ENCODE measurements around the gene QPRT. TPM values are rescaled to one million over a fixed set of nuclear protein-coding genes. Genes with fewer than 3 reads are reported as not detected.

QPRT gene
- total and polyA plus RNA-seq, 2 donors (not counting 3 experiments of a cell fraction or from before 2014, with no cell fraction given), result 0.40 to 0.44 TPM

DNA sequence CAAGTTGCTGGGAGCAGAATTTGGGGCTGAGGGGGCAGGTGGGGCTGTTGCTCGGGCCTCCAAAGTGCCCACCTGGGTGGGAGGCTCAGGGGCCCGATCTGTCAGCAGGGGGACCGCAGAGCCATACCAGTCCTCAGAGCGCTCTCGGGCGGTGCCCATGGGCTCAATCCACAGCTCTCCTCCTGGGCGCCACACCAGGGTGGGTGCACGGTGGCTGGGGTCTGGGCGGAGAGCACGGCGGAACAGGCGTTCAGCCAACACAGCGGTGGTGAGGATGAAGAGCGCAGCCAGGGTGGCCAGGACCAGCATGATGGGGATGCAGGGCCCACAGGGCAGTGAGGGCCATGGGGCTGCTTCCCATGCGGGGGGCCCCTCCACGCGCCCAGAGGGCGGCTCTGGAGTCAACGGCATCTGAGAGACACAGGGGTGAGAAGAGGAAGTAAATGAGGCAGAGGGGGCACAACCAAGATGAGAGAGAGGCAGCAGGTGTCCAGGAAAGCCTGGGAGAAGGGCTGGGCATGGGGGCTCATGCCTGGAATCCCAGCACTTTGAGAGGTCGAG lies 65.6 kb downstream of the QPRT start:
- no peak overlapping the region for H2AFZ ChIP-seq (ENCODE audit: low read depth, low read length)
- no peak for FAIRE-seq
- BruUV-seq (replicated peaks), result no TSS peak
- H3K9me3 ChIP-seq (replicated peaks; ENCODE audit: control insufficient read depth, insufficient read depth, low read length), result no peaks in the 10 kb centered on the region
- no peak overlapping the region for H3K27ac ChIP-seq (ENCODE audit: insufficient read depth, low read depth, low read length)
- H3K27me3 ChIP-seq (ENCODE audit: control insufficient read depth in 2 of 2, insufficient read depth in 2 of 2, low read length in 2 of 2), result peaks cover 0 to 3% of the 10 kb centered on the region in 2 experiments
- H3K4me2 ChIP-seq (ENCODE audit: insufficient read depth, low read length), result no peak overlapping the region
- H3K9ac ChIP-seq (replicated peaks; ENCODE audit: extremely low read depth, insufficient read depth, low read length), result no peak overlapping the region
- no peaks in the 10 kb centered on the region for H3K79me2 ChIP-seq (ENCODE audit: control insufficient read depth, insufficient read depth, low read length)
- H3K4me3 ChIP-seq (replicated peaks in 1 of 3; ENCODE audit: insufficient read depth in 1 of 3, low read depth in 1 of 3, low read length in 3 of 3), result no peak overlapping the region
- H3K36me3 ChIP-seq (ENCODE audit: control insufficient read depth in 2 of 2, extremely low read depth in 1 of 2, insufficient read depth in 2 of 2, low read length in 2 of 2), result no peaks in the 10 kb centered on the region
- CTCF ChIA-PET, result no interaction called here
- no peaks in the 10 kb centered on the region for H4K20me1 ChIP-seq (replicated peaks; ENCODE audit: control insufficient read depth, extremely low read depth, insufficient read depth, low read length)
- no peaks in the 10 kb centered on the region for H3K4me1 ChIP-seq (ENCODE audit: control insufficient read depth, extremely low read depth, insufficient read depth, low read length)
- dilution Hi-C loops (cut with MboI; ENCODE audit: extremely low pct_ligation_motif_present, low sequenced_read_pairs), result no loop called here
- POLR2A ChIA-PET, result no interaction called here
- no peak for DNase-seq (ENCODE audit: low read depth, low spot score)
- TF ChIP-seq, protein P1, sequence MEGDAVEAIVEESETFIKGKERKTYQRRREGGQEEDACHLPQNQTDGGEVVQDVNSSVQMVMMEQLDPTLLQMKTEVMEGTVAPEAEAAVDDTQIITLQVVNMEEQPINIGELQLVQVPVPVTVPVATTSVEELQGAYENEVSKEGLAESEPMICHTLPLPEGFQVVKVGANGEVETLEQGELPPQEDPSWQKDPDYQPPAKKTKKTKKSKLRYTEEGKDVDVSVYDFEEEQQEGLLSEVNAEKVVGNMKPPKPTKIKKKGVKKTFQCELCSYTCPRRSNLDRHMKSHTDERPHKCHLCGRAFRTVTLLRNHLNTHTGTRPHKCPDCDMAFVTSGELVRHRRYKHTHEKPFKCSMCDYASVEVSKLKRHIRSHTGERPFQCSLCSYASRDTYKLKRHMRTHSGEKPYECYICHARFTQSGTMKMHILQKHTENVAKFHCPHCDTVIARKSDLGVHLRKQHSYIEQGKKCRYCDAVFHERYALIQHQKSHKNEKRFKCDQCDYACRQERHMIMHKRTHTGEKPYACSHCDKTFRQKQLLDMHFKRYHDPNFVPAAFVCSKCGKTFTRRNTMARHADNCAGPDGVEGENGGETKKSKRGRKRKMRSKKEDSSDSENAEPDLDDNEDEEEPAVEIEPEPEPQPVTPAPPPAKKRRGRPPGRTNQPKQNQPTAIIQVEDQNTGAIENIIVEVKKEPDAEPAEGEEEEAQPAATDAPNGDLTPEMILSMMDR (IDR thresholded peaks at IDR 0.05; ENCODE audit: extremely low read depth in 1 of 2, insufficient read depth in 1 of 2, low read depth in 1 of 2, low read length in 2 of 2), result no peak
- TF ChIP-seq MYC (IDR thresholded peaks at IDR 0.05; ENCODE audit: low read depth, low read length) (no peak), POLR2A (IDR thresholded peaks at IDR 0.05; ENCODE audit: low read depth, low read length) (no peak), EZH2 (IDR thresholded peaks at IDR 0.05; ENCODE audit: borderline replicate concordance, low read depth, low read length, severe bottlenecking) (no peak), FOS (IDR thresholded peaks at IDR 0.05; ENCODE audit: borderline replicate concordance, insufficient read depth, low read length) (no peak), POLR2AphosphoS5 (IDR thresholded peaks at IDR 0.05; ENCODE audit: insufficient read depth, low read depth, low read length) (no peak), GATA2 (IDR thresholded peaks at IDR 0.05; ENCODE audit: insufficient read depth, insufficient read length, low read depth, low read length) (no peak), JUN (IDR thresholded peaks at IDR 0.05; ENCODE audit: borderline replicate concordance, insufficient read depth, insufficient read length, low read depth) (no peak)
- TF ChIP-seq, protein P2, sequence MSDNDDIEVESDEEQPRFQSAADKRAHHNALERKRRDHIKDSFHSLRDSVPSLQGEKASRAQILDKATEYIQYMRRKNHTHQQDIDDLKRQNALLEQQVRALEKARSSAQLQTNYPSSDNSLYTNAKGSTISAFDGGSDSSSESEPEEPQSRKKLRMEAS (IDR thresholded peaks at IDR 0.05; ENCODE audit: insufficient read depth, insufficient read length), result no peak
- H3K9me1 ChIP-seq (replicated peaks; ENCODE audit: control insufficient read depth, extremely low read depth, insufficient read depth, low read length), result no peaks in the 10 kb centered on the region
- intact Hi-C loops (cut with micrococcal nuclease), result no loop called here

Measured in endothelial cell of umbilical vein (primary cell).